ENCODE data around the gene CPNE1.

GRCh38 chr20:35708502-35708901 lies 43.8 kb upstream of the CPNE1 start:
- TF ChIP-seq CTCF (IDR thresholded peaks at IDR 0.05 in 2 of 3, conservative IDR thresholded peaks at IDR 0.05 in 1 of 3; ENCODE audit: control insufficient read depth in 2 of 3, extremely low read depth in 1 of 3, insufficient read depth in 1 of 3, low read depth in 3 of 3, low read length in 3 of 3) (no peak), NFYB (IDR thresholded peaks at IDR 0.05; ENCODE audit: insufficient read depth, low read depth, low read length) (no peak), POLR2A (IDR thresholded peaks at IDR 0.05; ENCODE audit: low read depth, low read length) (no peak), ZSCAN29 (IDR thresholded peaks at IDR 0.05) (no peak), EZH2 (IDR thresholded peaks at IDR 0.05; ENCODE audit: borderline replicate concordance, control insufficient read depth, low read depth, low read length) (no peak), ESRRA (IDR thresholded peaks at IDR 0.05; ENCODE audit: low read length) (no peak), YY1 (IDR thresholded peaks at IDR 0.05; ENCODE audit: low read depth, low read length) (no peak), CHD1 (IDR thresholded peaks at IDR 0.05; ENCODE audit: low read depth, low read length) (no peak)

All from GM12878 (cell line).